ENCODE results near the gene MAP2K5. TPM values are rescaled to one million over a fixed set of nuclear protein-coding genes. Genes with fewer than 3 reads are reported as not detected.

Gene MAP2K5
- total RNA-seq, 1 donor from 2014 or later: 29.0 TPM

DNA sequence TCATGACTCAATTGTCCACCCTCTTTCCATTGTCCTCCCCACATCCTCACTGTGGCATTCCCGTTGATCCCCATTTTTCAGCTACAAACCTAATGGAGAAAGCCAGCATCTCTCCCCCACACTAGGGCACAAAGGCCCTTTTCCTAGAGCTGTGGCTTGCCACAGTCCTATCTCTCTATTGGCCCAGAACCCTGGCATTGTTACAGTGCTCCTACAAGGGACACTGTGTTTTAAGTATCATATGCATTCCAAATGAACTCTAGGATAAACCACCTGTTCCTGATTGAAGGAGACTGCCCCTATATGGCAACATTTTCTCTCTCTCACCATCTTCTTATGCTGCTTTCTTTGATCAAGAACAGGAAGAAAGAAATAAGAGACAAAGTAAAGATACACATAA lies 213.4 kb downstream of the MAP2K5 start:
- peaks cover 1% of the 10 kb centered on the region for H3K4me1 Mint-ChIP-seq (ENCODE audit: low read depth, unreplicated experiment)
- no peaks in the 10 kb centered on the region for H3K27me3 Mint-ChIP-seq (ENCODE audit: unreplicated experiment)
- H3K27ac Mint-ChIP-seq (ENCODE audit: unreplicated experiment): no peak overlapping the region
- TF ChIP-seq, protein P1, sequence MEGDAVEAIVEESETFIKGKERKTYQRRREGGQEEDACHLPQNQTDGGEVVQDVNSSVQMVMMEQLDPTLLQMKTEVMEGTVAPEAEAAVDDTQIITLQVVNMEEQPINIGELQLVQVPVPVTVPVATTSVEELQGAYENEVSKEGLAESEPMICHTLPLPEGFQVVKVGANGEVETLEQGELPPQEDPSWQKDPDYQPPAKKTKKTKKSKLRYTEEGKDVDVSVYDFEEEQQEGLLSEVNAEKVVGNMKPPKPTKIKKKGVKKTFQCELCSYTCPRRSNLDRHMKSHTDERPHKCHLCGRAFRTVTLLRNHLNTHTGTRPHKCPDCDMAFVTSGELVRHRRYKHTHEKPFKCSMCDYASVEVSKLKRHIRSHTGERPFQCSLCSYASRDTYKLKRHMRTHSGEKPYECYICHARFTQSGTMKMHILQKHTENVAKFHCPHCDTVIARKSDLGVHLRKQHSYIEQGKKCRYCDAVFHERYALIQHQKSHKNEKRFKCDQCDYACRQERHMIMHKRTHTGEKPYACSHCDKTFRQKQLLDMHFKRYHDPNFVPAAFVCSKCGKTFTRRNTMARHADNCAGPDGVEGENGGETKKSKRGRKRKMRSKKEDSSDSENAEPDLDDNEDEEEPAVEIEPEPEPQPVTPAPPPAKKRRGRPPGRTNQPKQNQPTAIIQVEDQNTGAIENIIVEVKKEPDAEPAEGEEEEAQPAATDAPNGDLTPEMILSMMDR (IDR thresholded peaks at IDR 0.05; ENCODE audit: partially characterized antibody, unreplicated experiment): no peak
- no peak for DNase-seq
- H3K9me3 Mint-ChIP-seq (ENCODE audit: unreplicated experiment): peaks cover 5% of the 10 kb centered on the region
- H3K4me3 Mint-ChIP-seq (ENCODE audit: unreplicated experiment): no peak overlapping the region
- peaks cover 5% of the 10 kb centered on the region for H3K36me3 Mint-ChIP-seq (ENCODE audit: unreplicated experiment)

- TF ChIP-seq, protein P1 (IDR thresholded peaks at IDR 0.05; ENCODE audit: partially characterized antibody, unreplicated experiment): no peak
- Mint-ChIP-seq H3K4me1 (ENCODE audit: low read depth, unreplicated experiment) (peaks cover 23% of the 10 kb centered on the region), H3K4me3 (ENCODE audit: unreplicated experiment) (no peak overlapping the region), H3K9me3 (ENCODE audit: unreplicated experiment) (peaks cover 5% of the 10 kb centered on the region), H3K27ac (ENCODE audit: unreplicated experiment) (no peak overlapping the region), H3K36me3 (ENCODE audit: unreplicated experiment) (peaks cover 5% of the 10 kb centered on the region), H3K27me3 (ENCODE audit: unreplicated experiment) (no peaks in the 10 kb centered on the region)
- no peak for DNase-seq
Measured at GRCh38 chr15:67758619-67759300, 216.3 kb downstream of the MAP2K5 start.

DNA sequence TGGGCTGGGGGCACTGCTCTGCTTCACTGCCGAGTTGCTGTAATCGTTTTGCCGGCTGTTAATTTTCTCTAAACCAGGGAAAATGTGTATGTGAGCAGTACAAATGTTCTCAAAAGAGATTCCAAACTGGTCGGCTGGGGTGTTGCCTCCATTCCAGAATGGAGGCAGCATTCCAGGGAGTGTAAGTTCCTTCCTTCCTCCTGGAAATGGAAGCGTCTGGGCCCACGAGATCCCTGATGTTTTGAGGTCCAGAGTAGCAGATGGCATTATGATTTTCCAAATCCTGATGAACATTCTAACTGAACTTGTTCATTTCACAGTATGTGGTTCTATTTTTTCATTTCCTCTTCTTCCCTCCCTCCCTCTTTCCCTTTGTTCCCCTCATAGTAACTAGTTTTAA lies 218.4 kb downstream of the MAP2K5 start:
- Mint-ChIP-seq H3K4me3 (ENCODE audit: unreplicated experiment) (peak overlapping the region; percentile 40), H3K4me1 (ENCODE audit: low read depth, unreplicated experiment) (peaks cover 24% of the 10 kb centered on the region), H3K36me3 (ENCODE audit: unreplicated experiment) (no peaks in the 10 kb centered on the region), H3K9me3 (ENCODE audit: unreplicated experiment) (peaks cover 2% of the 10 kb centered on the region), H3K27me3 (ENCODE audit: unreplicated experiment) (no peaks in the 10 kb centered on the region), H3K27ac (ENCODE audit: unreplicated experiment) (peak overlapping the region; percentile 19)
- TF ChIP-seq, protein P1 (IDR thresholded peaks at IDR 0.05; ENCODE audit: partially characterized antibody, unreplicated experiment): no peak
- no peak for DNase-seq

DNA sequence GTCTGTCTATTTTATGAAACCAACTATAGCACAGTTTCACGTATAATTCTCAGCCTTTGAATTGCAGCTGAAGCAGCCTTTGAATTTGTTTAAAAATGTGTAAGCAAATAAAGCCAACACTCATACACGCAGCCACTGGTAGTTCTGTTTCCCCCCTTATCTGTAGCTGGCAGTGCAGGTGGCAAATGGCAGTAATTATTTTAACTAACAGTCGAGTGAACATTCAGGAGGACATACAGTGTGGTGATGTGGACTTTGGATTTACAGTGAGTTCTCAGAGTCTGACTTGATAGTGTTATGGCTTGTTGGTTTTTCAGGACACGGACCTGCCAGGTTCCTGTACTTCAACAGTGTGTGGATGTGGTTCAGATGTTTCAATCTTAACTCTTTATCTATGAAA lies 218.8 kb downstream of the MAP2K5 start:
- TF ChIP-seq, protein P1 (IDR thresholded peaks at IDR 0.05; ENCODE audit: partially characterized antibody, unreplicated experiment): no peak
- peaks cover 27% of the 10 kb centered on the region for H3K4me1 Mint-ChIP-seq (ENCODE audit: low read depth, unreplicated experiment)
- H3K9me3 Mint-ChIP-seq (ENCODE audit: unreplicated experiment): peaks cover 2% of the 10 kb centered on the region
- peak overlapping the region; percentile 40 for H3K4me3 Mint-ChIP-seq (ENCODE audit: unreplicated experiment)
- DNase-seq: no peak
- peak overlapping the region; percentile 19 for H3K27ac Mint-ChIP-seq (ENCODE audit: unreplicated experiment)
- H3K36me3 Mint-ChIP-seq (ENCODE audit: unreplicated experiment): no peaks in the 10 kb centered on the region
- no peaks in the 10 kb centered on the region for H3K27me3 Mint-ChIP-seq (ENCODE audit: unreplicated experiment)

GRCh38 chr15:67762610-67763368 lies 220.3 kb downstream of the MAP2K5 start:
- H3K4me1 Mint-ChIP-seq (ENCODE audit: low read depth, unreplicated experiment): peaks cover 41% of the 10 kb centered on the region
- H3K36me3 Mint-ChIP-seq (ENCODE audit: unreplicated experiment): no peaks in the 10 kb centered on the region
- no peak overlapping the region for H3K4me3 Mint-ChIP-seq (ENCODE audit: unreplicated experiment)
- no peak for DNase-seq
- no peaks in the 10 kb centered on the region for H3K27me3 Mint-ChIP-seq (ENCODE audit: unreplicated experiment)
- peaks cover 2% of the 10 kb centered on the region for H3K9me3 Mint-ChIP-seq (ENCODE audit: unreplicated experiment)
- TF ChIP-seq, protein P1 (IDR thresholded peaks at IDR 0.05; ENCODE audit: partially characterized antibody, unreplicated experiment): no peak
- no peak overlapping the region for H3K27ac Mint-ChIP-seq (ENCODE audit: unreplicated experiment)
